ENCODE data around the gene ZDHHC8.

DNA sequence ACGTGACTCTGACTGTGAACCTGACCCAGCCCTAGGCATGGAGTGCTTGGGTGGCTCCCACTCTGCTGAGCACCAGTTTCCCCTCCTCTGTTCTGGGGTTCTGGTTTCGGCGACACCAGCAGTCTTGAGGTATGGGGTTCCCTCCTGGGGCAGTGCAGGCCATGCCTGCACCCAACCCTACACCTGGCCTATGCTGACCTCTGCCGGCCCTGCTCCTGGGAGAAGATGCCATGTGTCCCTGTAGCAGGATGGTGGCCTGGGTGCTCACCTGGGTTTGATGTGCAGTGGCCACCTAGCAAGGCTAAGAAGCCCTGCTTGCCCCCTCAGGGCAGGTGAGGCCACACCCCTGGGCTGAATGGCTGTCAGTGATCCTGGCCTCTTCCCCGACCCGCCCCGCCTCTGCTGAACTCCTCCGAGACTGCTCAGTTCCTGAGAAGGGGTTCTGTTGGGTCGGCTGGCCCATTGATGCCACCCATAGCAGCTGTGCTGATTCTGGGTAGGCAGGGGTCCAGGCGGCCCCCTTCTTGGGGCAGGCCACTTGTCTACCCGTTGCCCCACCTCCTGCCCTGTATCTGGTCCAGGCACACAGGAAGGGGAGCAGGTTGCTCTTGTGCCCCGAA, 2.4 kb downstream of the ZDHHC8 start:
- TF ChIP-seq, protein P1, sequence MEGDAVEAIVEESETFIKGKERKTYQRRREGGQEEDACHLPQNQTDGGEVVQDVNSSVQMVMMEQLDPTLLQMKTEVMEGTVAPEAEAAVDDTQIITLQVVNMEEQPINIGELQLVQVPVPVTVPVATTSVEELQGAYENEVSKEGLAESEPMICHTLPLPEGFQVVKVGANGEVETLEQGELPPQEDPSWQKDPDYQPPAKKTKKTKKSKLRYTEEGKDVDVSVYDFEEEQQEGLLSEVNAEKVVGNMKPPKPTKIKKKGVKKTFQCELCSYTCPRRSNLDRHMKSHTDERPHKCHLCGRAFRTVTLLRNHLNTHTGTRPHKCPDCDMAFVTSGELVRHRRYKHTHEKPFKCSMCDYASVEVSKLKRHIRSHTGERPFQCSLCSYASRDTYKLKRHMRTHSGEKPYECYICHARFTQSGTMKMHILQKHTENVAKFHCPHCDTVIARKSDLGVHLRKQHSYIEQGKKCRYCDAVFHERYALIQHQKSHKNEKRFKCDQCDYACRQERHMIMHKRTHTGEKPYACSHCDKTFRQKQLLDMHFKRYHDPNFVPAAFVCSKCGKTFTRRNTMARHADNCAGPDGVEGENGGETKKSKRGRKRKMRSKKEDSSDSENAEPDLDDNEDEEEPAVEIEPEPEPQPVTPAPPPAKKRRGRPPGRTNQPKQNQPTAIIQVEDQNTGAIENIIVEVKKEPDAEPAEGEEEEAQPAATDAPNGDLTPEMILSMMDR (IDR thresholded peaks at IDR 0.05; ENCODE audit: low read depth, low read length): no peak
- no peak for TF ChIP-seq EZH2phosphoT487 (IDR thresholded peaks at IDR 0.05; ENCODE audit: low read depth)

All from OCI-LY3 (cell line).